SK-N-SH (cell line): ENCODE measurements around the gene UBA1. TPM values are rescaled to one million over a fixed set of nuclear protein-coding genes. Genes with fewer than 3 reads are reported as not detected.
A peak's percentile ranks its signal among the peaks of the same experiment; 100 is the strongest.

ENCODE experiments used
- CTCF ChIA-PET: fragments of 300-600, 350-600 bp; formaldehyde crosslinking; extraction: SDS; loops from one replicate; lab custom pipeline; 2021; lab: Yijun Ruan, JAX
- POLR2A ChIA-PET: fragments of 350-600 bp; sonication (Branson Sonifier 250); formaldehyde crosslinking; extraction: SDS; loops from one replicate; lab custom pipeline; 2020; ENCODE audit warnings: antibody characterized with exemption, inconsistent platforms; lab: Yijun Ruan, JAX
- DNase-seq: peaks from one replicate; pipeline ENCODE4 v3.0.0; 2012
- H2AFZ ChIP-seq: fragments of 200-600 bp; sonication (generic); 2 replicates; pipeline ENCODE4 v1.8.1; 2016; ENCODE audit warnings: antibody characterized with exemption, mild to moderate bottlenecking, low read depth
- H3F3A ChIP-seq: fragments of 200-600 bp; sonication (generic); replicated peaks from 2 replicates; pipeline ENCODE3; 2016; ENCODE audit warnings: antibody characterized with exemption, mild to moderate bottlenecking; ENCODE audit not compliant: insufficient read depth
- H3K27ac ChIP-seq, 2 experiments: fragments of 200-500 bp in 1 of 2; fragments of 200-600 bp in 1 of 2; sonication (Bioruptor generic) in 1 of 2; sonication (generic), shearing (Covaris generic) in 1 of 2; 2 replicates each; pipeline versions ENCODE4 v1.5.1 to v1.6.1; 2014 to 2016; ENCODE audit warnings: low read depth in 2 of 2, inconsistent platforms in 1 of 2, low read length in 1 of 2, mild to moderate bottlenecking in 1 of 2, mixed read lengths in 1 of 2
- H3K27me3 ChIP-seq: fragments of 200-600 bp; sonication (generic), shearing (Covaris generic); 2 replicates; pipeline ENCODE4 v1.6.1; 2016; ENCODE audit warnings: mixed run types; ENCODE audit not compliant: insufficient read depth
- H3K36me3 ChIP-seq, 2 experiments: fragments of 200-500 bp in 1 of 2; fragments of 200-600 bp in 1 of 2; sonication (Bioruptor generic) in 1 of 2; sonication (generic) in 1 of 2; replicated peaks in 1 of 2; 2 replicates each; pipeline versions ENCODE3 to v1.5.1; 2014 to 2016; ENCODE audit warnings: low read length in 1 of 2, mild to moderate bottlenecking in 1 of 2; ENCODE audit not compliant: insufficient read depth in 2 of 2, control insufficient read depth in 1 of 2
- H3K4me1 ChIP-seq, 2 experiments: fragments of 200-500 bp in 1 of 2; fragments of 200-600 bp in 1 of 2; sonication (Bioruptor generic) in 1 of 2; sonication (generic), shearing (Covaris generic) in 1 of 2; 2 replicates each; pipeline versions ENCODE4 v1.5.1 to v1.6.1; 2014 to 2016; ENCODE audit warnings: low read depth in 1 of 2, low read length in 1 of 2, mixed run types in 1 of 2; ENCODE audit not compliant: insufficient read depth in 2 of 2, control insufficient read depth in 1 of 2
- H3K4me2 ChIP-seq: fragments of 200-600 bp; sonication (generic), shearing (Covaris generic); 2 replicates; pipeline ENCODE4 v1.6.1; 2017; ENCODE audit warnings: mixed run types
- H3K4me3 ChIP-seq, 2 experiments: fragments of 200-500 bp in 1 of 2; fragments of 200-600 bp in 1 of 2; sonication (Bioruptor generic) in 1 of 2; sonication (generic), shearing (Covaris generic) in 1 of 2; 2 replicates each; pipeline versions ENCODE4 v1.5.1 to v1.8.1; 2014 to 2016; ENCODE audit warnings: low read depth in 2 of 2, inconsistent platforms in 1 of 2, low read length in 1 of 2, mild to moderate bottlenecking in 1 of 2, mixed read lengths in 1 of 2, moderate library complexity in 1 of 2
- H3K79me2 ChIP-seq: fragments of 200-600 bp; sonication (generic); 2 replicates; pipeline ENCODE4 v1.8.1; 2017; ENCODE audit warnings: mild to moderate bottlenecking; ENCODE audit not compliant: insufficient read depth
- H3K9ac ChIP-seq: fragments of 200-600 bp; sonication (generic); 2 replicates; pipeline ENCODE4 v1.6.1; 2017; ENCODE audit warnings: mixed run types
- H3K9me2 ChIP-seq: fragments of 200-600 bp; sonication (generic); 2 replicates; pipeline ENCODE4 v1.6.1; 2017; ENCODE audit warnings: mixed run types
- H3K9me3 ChIP-seq: fragments of 200-600 bp; sonication (generic); 2 replicates; pipeline ENCODE4 v1.6.1; 2017; ENCODE audit warnings: mixed run types, mild to moderate bottlenecking, moderate library complexity
- H4K20me1 ChIP-seq: fragments of 200-600 bp; sonication (generic); 2 replicates; pipeline ENCODE4 v1.6.1; 2017; ENCODE audit warnings: mild to moderate bottlenecking, mixed run types; ENCODE audit not compliant: insufficient read depth
- CHD2 ChIP-seq: fragments of 150-350 bp; IDR thresholded peaks from 2 replicates; pipeline ENCODE4 v1.6.1; 2018; ENCODE audit warnings: low read length; ENCODE audit not compliant: partially characterized antibody
- ELF1 ChIP-seq: IDR thresholded peaks from 2 replicates; pipeline ENCODE4 v1.4.0; 2012
- GABPA ChIP-seq: IDR thresholded peaks from 2 replicates; pipeline ENCODE4 v1.4.0; 2012; ENCODE audit warnings: low read depth, mild to moderate bottlenecking
- IRF3 ChIP-seq: fragments of 150-350 bp; IDR thresholded peaks from 2 replicates; pipeline ENCODE4 v1.6.1; 2016; ENCODE audit warnings: mild to moderate bottlenecking, low read depth, low read length
- JUND ChIP-seq: IDR thresholded peaks from 2 replicates; pipeline ENCODE4 v1.4.0; 2012
- NFIC ChIP-seq: IDR thresholded peaks from 2 replicates; pipeline ENCODE4 v1.4.0; 2012; ENCODE audit warnings: borderline replicate concordance
- NRF1 ChIP-seq: IDR thresholded peaks from 2 replicates; pipeline ENCODE4 v1.6.1; 2012; ENCODE audit warnings: low read depth, mild to moderate bottlenecking, low read length
- PBX3 ChIP-seq: IDR thresholded peaks from 2 replicates; pipeline ENCODE4; 2012
- RAD21 ChIP-seq: IDR thresholded peaks from 2 replicates; pipeline ENCODE4 v1.6.1; 2012; ENCODE audit warnings: mild to moderate bottlenecking, low read length
- RFX5 ChIP-seq: IDR thresholded peaks from 2 replicates; pipeline ENCODE4 v1.6.1; 2012; ENCODE audit warnings: mild to moderate bottlenecking, improper control_type of control experiment, low read length
- USF2 ChIP-seq: fragments of 150-350 bp; IDR thresholded peaks from 2 replicates; pipeline ENCODE4 v1.6.1; 2017; ENCODE audit warnings: antibody characterized with exemption, low read length, low read depth, borderline replicate concordance
- WGBS: methylation state at CpG from one replicate; pipeline ENCODE4 v1.1.6; 2017; ENCODE audit warnings: low lambda C conversion rate; 5-methylcytosine and 5-hydroxymethylcytosine counted together
- polyA plus RNA-seq, 3 experiments: library from polyadenylated mRNA; depleted of rRNA; stranded (reverse); fragments of >200 nt; gene quantifications; 2 replicates each; pipeline ENCODE4 v1.2.3, GENCODE V29; 2012
- TF ChIP-seq, protein P1 (sequence below): IDR thresholded peaks from 2 replicates; pipeline ENCODE4 v1.6.1; 2012; ENCODE audit warnings: mild to moderate bottlenecking, low read depth, low read length, moderate library complexity
- TF ChIP-seq, protein P2 (sequence below): IDR thresholded peaks from 2 replicates; pipeline ENCODE4 v1.4.0; 2012; ENCODE audit warnings: low read depth, borderline replicate concordance
- TF ChIP-seq, protein P3 (sequence below): IDR thresholded peaks from 2 replicates; pipeline ENCODE4 v1.4.0; 2012; ENCODE audit warnings: low read depth, borderline replicate concordance

The UBA1 gene
- polyA plus RNA-seq, 1 of the 3 experiments (the other 2 are of a cell fraction), result 283 TPM

GRCh38 chrX:47218920-47219815 is 25.5 kb downstream of the UBA1 start (continued):
- TF ChIP-seq, protein P1, sequence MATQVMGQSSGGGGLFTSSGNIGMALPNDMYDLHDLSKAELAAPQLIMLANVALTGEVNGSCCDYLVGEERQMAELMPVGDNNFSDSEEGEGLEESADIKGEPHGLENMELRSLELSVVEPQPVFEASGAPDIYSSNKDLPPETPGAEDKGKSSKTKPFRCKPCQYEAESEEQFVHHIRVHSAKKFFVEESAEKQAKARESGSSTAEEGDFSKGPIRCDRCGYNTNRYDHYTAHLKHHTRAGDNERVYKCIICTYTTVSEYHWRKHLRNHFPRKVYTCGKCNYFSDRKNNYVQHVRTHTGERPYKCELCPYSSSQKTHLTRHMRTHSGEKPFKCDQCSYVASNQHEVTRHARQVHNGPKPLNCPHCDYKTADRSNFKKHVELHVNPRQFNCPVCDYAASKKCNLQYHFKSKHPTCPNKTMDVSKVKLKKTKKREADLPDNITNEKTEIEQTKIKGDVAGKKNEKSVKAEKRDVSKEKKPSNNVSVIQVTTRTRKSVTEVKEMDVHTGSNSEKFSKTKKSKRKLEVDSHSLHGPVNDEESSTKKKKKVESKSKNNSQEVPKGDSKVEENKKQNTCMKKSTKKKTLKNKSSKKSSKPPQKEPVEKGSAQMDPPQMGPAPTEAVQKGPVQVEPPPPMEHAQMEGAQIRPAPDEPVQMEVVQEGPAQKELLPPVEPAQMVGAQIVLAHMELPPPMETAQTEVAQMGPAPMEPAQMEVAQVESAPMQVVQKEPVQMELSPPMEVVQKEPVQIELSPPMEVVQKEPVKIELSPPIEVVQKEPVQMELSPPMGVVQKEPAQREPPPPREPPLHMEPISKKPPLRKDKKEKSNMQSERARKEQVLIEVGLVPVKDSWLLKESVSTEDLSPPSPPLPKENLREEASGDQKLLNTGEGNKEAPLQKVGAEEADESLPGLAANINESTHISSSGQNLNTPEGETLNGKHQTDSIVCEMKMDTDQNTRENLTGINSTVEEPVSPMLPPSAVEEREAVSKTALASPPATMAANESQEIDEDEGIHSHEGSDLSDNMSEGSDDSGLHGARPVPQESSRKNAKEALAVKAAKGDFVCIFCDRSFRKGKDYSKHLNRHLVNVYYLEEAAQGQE, result no peak
- TF ChIP-seq GABPA (no peak), RFX5 (no peak)

DNA sequence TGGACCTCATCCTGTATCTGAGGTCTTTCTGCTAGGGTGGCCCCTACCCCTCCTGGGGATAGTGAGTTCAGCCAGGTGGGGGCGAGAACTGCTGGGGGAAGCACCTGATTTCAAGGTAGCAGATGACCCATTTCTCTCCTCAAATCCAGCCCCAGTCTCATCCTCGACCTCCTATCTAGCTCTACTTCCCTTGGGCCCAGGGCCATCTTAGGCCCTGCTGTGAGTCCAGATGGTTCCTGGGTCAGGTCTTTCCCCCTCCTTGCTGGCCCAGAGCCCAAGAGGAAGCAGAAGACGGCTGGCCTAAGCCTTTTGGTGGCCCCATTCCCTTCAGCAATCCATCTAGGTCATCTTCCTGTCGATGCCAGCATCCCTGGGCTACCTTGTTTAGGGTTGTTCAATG is 28.1 kb downstream of the UBA1 start:
- H3K36me3 ChIP-seq, result peaks cover 19 to 38% of the 10 kb centered on the region in 2 experiments
- 85% methylated on average over 3 of the region's 4 CpGs for WGBS
- POLR2A ChIA-PET, result interaction anchor here (1.5 kb wide), 1 partner anchor 11 kb away, joined by 3 read pairs; the partner anchor contains the start of gene USP11
- no peak overlapping the region for H3K9ac ChIP-seq
- no peak for DNase-seq
- no peak overlapping the region for H3K4me3 ChIP-seq
- peaks cover 2 to 22% of the 10 kb centered on the region in 2 experiments; a peak in 3 of 4 replicates for H3K4me1 ChIP-seq
- no peak overlapping the region for H2AFZ ChIP-seq
- TF ChIP-seq, protein P2, sequence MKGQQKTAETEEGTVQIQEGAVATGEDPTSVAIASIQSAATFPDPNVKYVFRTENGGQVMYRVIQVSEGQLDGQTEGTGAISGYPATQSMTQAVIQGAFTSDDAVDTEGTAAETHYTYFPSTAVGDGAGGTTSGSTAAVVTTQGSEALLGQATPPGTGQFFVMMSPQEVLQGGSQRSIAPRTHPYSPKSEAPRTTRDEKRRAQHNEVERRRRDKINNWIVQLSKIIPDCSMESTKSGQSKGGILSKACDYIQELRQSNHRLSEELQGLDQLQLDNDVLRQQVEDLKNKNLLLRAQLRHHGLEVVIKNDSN, result no peak
- no peak for TF ChIP-seq ELF1
- TF ChIP-seq RAD21, result no peak
- TF ChIP-seq PBX3, result no peak
- no peak for TF ChIP-seq JUND
- TF ChIP-seq USF2, result no peak
- no peak for TF ChIP-seq CHD2
- TF ChIP-seq NRF1, result no peak
- TF ChIP-seq, protein P3, sequence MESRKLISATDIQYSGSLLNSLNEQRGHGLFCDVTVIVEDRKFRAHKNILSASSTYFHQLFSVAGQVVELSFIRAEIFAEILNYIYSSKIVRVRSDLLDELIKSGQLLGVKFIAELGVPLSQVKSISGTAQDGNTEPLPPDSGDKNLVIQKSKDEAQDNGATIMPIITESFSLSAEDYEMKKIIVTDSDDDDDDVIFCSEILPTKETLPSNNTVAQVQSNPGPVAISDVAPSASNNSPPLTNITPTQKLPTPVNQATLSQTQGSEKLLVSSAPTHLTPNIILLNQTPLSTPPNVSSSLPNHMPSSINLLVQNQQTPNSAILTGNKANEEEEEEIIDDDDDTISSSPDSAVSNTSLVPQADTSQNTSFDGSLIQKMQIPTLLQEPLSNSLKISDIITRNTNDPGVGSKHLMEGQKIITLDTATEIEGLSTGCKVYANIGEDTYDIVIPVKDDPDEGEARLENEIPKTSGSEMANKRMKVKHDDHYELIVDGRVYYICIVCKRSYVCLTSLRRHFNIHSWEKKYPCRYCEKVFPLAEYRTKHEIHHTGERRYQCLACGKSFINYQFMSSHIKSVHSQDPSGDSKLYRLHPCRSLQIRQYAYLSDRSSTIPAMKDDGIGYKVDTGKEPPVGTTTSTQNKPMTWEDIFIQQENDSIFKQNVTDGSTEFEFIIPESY, result no peak
- no peak for TF ChIP-seq NFIC
- no peak for TF ChIP-seq IRF3
- peaks cover 8% of the 10 kb centered on the region for H3F3A ChIP-seq
- no peaks in the 10 kb centered on the region for H3K9me2 ChIP-seq
- H3K79me2 ChIP-seq, result peaks cover 57% of the 10 kb centered on the region
- peaks cover 56% of the 10 kb centered on the region for H4K20me1 ChIP-seq
- H3K9me3 ChIP-seq, result no peaks in the 10 kb centered on the region
- no peaks in the 10 kb centered on the region for H3K27me3 ChIP-seq
- no peak overlapping the region for H3K27ac ChIP-seq
- 0 out of 2 replicates have a peak overlapping the region, but pooled peaks have one; percentile 98 for H3K4me2 ChIP-seq
- CTCF ChIA-PET, result interaction anchor here (1.2 kb wide), 1 partner anchor 302 kb away, joined by 3 read pairs; no protein-coding TSS in a partner anchor
